ENCODE measurements around the gene CERS6.

GRCh38 chr2:168449419-168449818, 6.7 kb upstream of the CERS6 start:
- TF ChIP-seq CTCF (IDR thresholded peaks at IDR 0.05; ENCODE audit: low read depth, low read length) (no peak), POLR2A (IDR thresholded peaks at IDR 0.05; ENCODE audit: extremely low read depth, insufficient read length) (no peak), MYC (IDR thresholded peaks at IDR 0.05; ENCODE audit: low read depth, low read length) (no peak)
- TF ChIP-seq, protein P1, sequence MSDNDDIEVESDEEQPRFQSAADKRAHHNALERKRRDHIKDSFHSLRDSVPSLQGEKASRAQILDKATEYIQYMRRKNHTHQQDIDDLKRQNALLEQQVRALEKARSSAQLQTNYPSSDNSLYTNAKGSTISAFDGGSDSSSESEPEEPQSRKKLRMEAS (IDR thresholded peaks at IDR 0.05; ENCODE audit: low read depth, low read length): no peak
